ENCODE measurements around the gene RFTN1.

Gene RFTN1

DNA sequence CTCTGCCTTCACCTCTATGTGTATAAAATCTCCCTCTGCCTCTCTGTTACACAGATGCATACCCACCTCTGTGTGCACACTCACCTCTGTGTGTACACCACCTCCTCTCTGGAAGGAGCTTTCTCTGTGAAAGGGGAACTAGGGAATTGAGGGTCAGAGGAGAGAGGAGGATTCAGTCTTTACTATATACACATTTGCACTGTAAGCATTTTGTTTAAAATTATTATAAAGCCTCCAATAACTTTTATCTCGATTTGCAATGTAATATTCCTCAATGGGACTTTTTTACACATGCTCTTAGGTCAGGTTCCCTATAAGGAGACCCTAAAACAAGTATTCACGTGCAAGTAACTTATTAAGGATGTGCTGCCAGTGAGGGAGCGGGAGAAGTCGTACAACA, 166.0 kb downstream of the RFTN1 start:
- no peak for DNase-seq

DNA sequence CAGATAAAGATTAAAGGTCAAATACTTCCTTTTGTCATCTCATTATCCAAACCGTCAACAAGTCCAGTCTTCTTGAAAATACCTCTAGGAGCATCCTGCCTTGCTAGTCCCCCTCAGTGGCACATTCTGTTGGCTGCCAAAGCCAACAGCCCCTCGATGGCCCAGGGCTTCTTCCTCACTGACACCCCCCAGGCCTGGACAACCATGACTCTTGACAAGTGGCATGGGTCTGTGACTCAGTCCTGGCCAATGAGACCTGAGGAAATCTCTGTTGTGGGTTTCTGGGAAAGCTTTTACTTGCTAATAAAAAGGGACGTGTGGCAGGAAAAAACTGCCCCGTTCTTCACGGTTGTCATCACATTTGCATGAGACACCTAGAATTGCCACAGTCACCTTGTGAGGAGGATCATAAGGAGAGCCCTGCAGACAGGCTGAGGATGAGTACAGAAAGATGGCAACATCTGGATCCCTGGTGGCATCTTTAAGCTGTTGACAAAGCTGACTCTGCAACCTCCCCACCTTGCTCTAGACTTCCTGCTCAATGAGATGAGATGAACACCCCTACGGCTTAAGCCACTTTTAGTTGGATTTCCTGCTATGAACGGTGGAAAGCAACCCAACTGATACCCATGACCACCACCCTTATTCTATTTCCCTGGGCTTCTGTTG, 167.0 kb downstream of the RFTN1 start:
- DNase-seq: peak in 1 of 6 experiments; percentile 12

DNA sequence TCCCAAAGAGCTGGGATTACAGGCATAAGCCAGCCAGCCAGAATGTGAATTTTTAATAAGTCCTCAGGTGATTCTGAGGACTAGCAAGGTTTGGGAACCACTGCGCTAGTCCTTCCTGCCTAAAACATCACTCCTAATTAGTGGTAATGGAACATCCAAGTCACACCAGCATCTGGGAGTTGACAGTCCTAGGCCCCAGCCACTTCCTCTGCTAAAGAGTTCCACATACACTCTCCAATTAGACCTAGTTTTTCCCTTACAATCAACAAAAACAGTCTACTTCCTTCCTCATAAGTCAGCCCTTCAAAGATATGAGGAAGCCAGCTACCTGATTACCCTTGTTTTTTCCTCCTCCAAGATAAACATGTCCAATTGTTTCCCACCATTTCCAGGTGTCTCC, 170.4 kb downstream of the RFTN1 start:
- no peak for DNase-seq

DNA sequence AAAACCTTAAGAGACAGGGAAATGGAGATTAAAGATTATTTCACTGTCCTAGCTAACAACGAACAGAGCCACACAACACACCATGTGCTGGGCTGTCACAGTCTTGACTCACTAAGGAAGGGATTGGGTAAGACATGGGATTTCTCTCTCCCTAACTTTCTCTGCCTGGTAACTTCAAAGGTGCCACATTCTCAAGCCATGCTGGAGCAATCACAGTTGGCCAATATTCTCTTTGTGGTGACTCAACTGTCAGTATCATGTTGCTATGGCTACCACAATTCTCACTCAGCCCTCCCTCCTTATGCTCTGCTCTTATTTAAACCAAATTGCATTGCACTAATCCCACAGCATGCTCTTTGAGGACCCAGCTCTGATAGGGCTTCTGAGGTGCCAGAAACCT, 174.5 kb downstream of the RFTN1 start:
- DNase-seq: no peak

DNA sequence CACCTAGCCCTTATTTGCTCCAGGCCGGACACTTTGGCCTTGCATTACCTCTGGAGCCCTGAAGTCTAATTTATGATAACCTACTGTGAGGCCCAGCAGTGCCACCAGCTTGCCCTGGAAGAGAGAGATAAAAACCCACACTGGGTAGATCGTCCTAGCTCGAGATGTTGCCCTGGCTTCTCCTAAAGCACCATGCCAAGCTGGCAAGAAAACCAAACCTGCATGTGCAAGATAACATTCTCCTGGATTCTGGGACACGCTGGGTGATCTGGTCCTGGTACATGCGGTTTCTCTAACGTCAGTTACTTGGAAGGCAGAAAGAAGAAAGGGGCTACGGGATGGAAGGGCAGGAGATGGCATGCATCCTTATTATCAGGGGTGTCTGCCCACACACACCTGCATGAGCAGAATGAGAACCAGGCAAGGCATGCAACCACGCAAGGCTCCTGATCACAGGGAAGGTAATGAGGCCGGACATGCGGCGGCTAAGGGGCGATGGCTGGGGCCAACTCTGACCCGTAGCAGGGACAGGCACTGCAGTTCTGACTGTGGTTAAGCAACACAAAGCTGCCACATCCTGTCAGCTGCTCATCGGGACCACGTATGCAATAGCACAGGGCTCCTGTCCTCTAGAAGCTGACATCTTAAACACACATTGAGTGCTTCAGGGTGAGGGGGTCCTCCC, 175.5 kb downstream of the RFTN1 start:
- DNase-seq: peak in 4 of 6 experiments; percentile 18 to 57 (median 52)

DNA sequence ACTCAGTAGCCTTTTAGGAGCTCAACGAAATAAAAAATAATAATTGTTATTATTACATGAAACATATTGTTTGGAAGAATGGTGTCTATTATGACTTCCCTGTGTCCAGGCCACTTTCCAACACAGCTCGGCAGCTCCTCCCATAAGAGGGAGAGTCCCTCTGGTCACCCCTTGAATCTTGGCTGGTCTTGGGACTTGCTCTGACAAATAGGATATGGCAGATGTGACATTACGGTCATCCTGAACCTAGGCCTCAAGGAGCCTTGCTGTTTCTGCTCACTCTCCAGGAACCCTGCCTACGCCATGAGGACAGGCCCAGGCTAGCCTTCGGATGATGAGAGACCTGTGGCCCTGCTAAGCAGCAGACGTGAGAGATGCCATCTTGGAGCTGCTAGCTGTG, 176.7 kb downstream of the RFTN1 start:
- no peak for DNase-seq

DNA sequence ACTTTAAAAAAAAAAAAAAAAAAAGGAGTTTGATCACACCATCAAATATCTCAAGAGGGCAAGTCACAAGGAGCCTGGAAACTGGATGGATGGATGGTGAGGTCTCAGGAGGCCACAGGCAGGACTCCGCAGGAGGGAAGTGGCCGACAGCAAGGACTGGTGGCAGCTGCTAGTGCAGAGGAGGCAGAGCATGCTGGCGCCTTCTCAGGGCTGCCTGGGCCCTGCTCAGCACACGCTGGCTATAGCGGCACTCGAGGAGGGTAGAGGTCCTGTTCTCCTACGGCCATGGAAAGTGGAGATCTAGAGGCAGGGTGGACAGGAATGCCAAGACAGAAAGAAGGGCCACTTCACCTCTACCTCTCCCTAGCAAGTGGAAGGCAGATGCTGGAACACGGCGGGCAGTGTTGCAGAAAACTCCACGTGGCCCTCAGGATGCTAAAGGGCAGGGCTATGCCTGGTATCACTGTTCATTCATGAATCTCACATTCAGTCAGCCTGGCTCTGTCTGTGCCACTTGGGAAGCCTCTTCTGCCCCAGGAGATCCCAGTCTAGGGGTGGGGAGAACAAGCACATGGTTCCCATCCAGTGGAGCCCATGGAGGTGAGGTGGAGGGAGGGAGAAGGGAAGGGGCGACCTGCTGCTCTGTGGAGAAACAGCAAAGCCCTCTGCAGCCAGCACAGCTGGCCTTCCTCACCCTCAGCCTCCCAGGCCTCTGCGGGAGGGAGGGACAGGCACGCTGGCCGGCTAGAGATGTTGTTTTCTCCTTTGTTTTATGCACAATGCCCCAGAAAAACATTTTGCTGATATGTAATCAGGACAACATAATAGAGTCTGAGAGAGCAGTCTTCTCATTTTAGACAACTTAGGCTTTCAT, 177.5 kb downstream of the RFTN1 start:
- no peak for DNase-seq

DNA sequence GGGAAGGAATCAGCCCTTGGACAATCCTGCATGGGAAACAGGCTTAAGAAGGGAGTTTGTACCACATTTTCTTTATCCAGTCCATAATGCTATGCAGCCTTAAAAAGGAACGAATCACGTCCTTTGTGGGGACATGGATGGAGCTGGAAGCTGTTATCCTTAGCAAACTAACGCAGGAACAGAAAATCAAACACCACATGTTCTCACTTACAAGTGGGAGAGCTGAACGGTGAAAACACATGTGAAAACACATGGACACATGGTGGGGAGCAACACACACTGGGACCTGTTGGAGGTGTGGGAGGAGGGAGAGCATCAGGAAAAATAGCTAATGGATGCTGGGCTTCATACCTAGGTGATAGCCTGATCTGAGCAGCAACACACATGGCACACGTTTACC, 178.2 kb downstream of the RFTN1 start:
- no peak for DNase-seq

DNA sequence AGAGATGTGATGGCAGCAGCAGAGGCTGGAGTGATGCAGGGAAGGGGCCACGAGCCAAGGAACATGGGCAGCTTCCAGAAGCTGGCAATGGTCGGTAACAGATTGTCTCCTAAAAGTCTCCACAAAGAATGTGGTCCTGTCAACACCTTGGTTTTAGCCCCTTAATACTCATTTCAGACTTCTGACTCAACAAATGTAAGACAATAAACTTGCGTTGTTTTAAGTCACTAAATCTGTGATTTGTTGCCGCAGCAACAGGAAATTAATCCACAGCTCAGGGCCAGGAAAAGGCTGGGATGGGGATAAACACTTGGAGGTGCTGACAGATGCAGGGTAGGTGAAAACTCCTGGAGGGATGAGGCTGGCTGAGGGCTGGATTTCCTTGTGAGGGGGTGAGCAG, 178.6 kb downstream of the RFTN1 start:
- DNase-seq: no peak

DNA sequence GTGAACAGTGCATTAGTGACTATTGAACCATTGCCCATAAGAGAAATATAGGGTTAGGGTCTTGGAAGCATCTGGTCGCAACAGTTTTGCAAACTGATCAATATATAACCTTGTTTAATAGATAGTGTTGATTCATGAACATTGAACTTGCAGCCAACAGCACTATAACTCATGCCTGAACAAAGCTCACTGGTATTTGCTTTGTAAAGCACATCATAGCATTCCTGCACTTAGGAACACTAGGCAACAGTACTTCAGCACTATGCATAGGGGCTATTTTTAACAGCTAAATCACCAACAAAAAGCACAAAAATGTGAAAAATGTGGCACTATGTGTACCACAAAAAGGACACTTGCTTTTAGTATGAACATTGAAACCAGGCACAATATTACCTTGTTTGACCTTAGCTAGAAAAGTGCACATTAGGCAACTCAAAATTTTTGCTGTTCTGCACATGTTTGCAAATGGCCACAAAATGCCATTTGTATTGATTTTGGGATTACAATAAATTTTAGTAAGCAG, 180.5 kb downstream of the RFTN1 start:
- DNase-seq: no peak

DNA sequence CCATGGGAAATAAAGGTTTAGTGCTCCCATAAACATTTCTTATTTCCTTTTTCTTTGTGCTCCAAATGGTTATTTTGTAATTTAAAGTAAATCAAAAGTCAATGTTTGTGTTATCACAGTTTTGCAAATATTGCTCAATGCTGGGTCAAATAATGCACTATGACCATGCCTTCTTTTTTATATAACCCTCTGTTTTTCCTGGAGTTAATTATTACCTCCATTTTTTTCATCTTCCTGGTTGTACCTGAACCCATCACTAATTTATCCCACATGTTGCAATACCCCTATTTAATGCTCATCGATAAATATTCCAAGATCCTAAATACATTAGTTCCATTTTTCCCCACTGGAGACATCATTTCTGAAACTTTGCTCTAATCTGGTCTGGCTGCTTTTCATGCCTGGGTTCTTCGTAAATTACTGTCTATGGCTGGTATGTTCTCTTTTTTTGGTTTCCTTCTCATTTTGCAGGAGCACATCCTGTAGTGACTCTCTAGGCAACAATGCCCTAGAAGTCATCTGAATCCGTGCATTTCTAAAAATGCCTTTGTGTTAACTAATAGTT, 182.1 kb downstream of the RFTN1 start:
- DNase-seq: no peak

DNA sequence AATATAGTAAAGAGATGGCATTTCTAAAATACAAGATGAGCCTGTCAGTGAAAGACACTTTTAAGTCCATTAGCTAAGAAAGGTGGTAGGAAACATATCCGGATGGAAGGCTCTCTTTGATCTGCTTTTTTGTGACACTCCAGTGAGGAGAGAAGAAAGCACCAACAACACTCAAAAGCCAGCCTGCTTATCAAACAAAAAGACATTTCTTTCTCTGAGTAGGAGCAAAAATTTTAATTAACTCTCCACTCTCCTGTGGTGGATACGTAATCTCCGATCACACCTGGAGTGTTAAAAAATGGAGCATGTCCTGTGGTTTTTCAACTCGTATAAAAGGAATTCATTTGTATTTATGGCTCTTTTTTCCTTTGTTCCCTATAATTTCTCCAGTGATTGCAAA, 183.1 kb downstream of the RFTN1 start:
- DNase-seq: no peak

DNA sequence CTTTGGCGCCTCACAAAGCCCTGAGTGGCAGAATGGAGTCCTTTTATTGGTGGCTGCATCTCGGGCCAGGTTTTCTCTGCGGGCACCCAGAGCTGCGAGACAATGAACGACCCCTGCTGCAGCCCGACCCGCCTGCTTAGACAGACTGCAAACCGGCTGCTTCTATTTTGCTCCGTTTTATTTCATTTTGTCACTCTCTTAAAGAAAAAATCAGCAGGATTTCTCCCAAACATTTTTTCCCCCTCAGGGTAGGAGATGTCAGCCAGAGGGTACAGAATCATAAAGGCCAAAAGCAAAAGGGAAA, 183.7 kb downstream of the RFTN1 start:
- DNase-seq: no peak

DNA sequence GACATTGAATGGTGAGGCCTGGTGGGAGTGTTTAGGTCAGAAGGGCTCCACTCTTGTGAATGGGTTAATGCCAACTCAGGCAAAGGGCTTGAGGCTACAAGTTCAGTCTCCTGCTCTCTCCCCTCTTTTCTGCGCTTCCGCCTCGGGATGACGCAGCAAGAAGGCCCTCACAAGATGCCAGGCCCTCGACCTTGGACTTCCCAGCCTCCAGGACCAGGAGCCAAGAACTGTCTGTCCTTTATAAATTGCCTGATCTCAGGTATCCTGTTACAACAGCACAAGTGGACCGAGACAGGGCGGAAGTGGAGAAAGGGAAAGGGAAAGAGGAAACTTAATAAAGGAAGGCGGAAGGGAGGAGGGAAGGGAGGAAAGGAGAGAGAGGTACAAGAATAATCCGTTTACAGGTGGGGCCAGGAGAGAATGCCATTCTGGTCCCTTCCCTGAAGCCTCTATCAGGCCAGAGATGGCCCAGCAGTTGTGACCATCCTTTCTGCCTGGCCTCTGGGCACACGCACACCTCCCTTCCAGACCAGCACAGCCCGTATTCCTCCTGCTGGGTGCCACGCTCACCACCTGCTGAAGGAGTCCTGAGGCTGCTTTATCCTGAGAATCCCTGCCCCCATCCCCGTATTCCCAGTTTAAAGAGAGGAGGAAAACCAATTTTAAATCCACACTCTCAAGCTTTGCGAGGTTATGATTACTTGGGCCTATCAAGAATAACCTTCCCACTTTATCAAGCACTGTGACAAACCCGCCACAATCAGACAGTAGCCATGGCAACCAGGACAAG, 184.3 kb downstream of the RFTN1 start:
- no peak for DNase-seq

DNA sequence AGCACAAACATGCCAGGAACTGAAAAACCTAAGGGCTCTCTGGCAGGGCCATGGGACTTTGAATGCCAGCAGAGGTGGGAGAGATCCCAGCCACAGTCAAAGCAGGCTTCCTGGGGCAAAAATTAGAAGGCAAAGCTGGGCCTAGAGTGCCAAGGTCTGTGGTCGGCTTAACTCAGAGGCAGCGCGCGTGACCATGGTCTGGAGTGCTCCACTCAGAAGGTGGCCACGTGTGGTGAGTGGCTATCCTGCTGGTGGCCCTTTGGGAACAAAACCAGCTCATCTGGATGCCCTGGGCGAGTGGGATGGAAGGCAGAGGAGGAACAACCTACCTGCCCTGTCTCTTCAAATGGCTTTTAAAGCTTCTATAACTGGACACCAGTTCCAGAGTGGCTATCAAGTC, 185.4 kb downstream of the RFTN1 start:
- DNase-seq: no peak

DNA sequence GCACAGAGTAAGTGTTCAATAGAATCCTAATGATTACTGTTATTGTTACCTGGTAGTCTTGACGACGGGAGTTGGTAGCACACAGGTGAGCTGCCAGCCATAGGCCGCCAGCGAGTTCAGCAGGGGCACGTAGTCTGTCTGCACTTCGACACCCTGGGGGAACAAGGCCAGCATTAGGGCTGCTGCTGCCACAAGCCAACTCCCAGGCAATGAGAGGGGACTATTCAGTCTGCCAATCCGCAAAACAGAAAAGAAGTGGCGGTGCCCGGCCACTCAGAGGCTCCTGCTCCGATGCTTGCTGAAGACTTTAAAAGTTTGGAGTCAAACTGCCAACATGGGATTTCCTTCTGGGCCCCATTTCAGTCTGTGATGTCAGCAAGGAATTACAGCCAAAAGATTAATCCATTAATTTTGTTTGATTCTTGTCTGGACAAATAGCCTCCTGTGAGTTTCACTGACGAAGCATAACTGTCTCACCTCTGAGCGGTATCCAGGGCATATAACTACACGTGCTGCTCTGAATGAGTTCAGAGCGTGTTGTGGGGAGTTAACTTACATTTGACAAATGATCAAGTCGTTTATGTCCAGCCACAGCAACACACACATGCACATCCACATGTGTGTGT, 186.7 kb downstream of the RFTN1 start:
- no peak for DNase-seq

DNA sequence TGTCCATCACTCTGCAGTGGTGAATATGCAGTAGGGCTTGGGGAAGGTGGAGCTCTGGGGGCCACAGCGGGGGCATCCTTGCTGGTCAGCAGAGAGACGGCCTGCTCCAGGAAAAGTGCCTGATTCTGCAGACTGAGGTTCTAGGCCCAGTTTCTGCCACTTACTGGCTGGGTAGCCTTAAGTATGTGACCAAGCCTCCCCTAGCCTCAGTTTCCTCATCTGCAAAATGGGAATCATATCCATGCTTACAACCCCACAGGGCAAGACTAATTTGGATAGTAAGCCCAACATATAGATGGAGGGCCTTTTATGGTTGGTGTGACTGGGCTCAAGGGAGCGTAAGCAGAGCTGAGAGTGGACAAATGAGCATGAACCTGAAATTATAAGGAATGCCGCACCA, 187.6 kb downstream of the RFTN1 start:
- no peak for DNase-seq

DNA sequence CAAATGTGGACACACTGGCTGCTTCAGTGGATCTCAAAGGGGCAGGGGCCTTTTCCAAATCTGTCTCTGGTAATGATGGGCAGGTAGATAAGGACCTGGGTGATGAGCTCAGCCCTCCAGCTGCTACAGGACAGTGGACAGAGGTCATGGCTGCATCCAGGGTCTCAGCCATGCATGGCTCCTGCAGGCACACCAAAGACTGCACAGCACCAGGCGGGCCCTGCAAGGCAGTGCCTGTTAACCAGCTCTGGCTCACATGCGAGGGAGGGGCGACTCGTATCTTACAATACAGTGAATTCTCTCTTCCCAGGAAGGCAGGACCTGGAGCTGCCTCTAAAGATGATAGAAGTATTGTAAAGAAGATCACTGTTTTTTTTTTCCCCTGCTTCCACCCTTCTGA, 189.8 kb downstream of the RFTN1 start:
- DNase-seq: no peak

DNA sequence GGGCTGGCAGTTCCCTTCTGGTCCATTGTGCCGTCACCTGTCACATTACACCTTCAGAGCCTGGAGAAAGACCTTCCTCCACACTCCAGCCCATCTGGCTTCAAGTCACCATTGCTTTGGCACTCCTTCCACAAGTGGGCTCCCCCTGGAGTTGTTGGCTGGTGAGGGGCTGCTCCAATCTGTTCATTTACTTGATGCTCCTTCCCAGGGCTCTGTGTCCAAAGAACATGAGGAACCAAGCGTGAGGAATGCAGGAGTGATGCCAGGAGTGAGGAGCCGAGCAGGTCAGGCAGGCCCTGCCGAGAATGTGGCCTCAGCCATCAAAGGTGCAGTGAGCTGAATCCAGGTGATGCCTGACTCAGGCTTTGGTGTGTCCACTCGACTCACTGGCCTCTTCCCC, 191.3 kb downstream of the RFTN1 start:
- no peak for DNase-seq

DNA sequence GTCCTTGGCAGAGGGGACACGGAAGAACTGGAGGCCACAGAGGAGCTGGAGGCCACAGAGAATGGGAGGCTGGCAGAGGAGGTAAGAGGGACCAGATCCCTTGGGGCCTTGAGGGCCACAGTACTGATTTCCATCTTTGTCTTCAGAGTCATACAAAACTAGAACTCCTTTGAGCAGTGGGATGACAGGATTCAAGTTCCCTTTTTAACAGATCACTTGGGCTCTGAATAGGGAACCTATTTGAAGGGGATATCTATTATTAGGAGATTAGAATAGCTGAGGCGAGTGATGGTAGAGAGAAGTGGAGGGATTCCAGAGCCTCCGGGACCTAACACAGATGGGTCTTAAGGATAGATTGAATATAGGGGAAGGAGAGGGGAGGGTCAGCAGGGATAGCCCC, 192.8 kb downstream of the RFTN1 start:
- DNase-seq: no peak

DNA sequence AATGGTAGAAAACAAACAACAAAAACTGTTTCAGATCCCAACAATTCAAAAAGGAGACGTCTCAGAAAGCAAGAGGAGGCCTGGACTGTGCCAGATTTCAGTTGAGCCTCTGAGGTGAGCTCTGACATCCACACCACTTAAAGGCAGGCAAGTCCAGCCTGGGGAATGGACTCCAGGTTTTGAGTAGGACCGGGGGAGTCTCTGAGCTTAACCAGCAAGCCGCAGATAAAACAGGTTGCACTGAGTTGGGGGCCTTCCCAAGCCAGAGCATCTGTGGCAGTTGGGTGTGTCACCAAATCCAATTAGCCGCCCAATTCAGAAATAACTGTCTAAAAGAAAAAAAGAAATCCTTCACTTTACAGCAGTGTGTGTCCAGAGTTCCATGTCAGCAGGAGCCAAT, 193.8 kb downstream of the RFTN1 start:
- no peak for DNase-seq

DNA sequence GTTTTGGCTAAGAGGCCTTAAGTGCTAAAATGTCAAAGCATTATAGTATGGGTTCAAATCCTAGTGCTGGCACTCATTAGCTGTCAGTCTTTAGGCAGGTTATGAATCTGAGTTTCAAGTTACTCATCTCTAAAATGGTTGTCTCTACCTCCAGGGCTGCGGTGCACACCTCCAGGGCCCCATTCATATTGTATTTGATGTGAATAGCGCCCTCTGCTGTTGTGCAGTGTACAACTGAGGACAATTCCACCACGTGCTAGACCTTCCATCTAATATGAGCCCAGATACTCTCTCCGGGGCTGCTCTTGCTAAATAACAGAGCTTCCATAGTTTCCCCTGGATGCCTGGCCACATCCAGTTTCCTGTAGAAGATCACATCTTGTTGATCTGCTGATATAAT, 194.2 kb downstream of the RFTN1 start:
- DNase-seq: peak; percentile 42 to 77 (median 71)

Data from stimulated activated naive CD4-positive, alpha-beta T cell (primary cell).